PC-9 (cell line): ENCODE measurements around the gene PECR. TPM values are rescaled to one million over a fixed set of nuclear protein-coding genes. Genes with fewer than 3 reads are reported as not detected.

ENCODE experiments used
- BruUV-seq: library from RNA; stranded (reverse); fragments of 400-500 nt; replicated peaks from 2 replicates; lab custom pipeline; 2021; lab: Mats Ljungman, UMichigan
- CTCF ChIA-PET: fragments of 300-600 bp; sonication (Branson Sonifier 250); formaldehyde crosslinking; loops from one replicate; lab custom pipeline; 2022; ENCODE audit warnings: antibody characterized with exemption; lab: Charles Lee
- POLR2A ChIA-PET: fragments of 300-600 bp; sonication (Branson Sonifier 250); formaldehyde crosslinking; loops from one replicate; lab custom pipeline; 2022; ENCODE audit warnings: antibody characterized with exemption; ENCODE audit not compliant: unreplicated experiment; lab: Charles Lee
- DNase-seq, 2 experiments: peaks; one replicate each; pipeline versions ENCODE4 v3.0.0 to v3.0.0-alpha.2; 2015 to 2022; ENCODE audit warnings: mixed read lengths in 1 of 2
- H2AFZ ChIP-seq: fragments of 200-600 bp; sonication (generic); 2 replicates; pipeline ENCODE4 v1.8.1; 2017; ENCODE audit warnings: antibody characterized with exemption
- H3F3A ChIP-seq: fragments of 200-600 bp; sonication (generic); 2 replicates; pipeline ENCODE4 v1.8.1; 2017; ENCODE audit warnings: antibody characterized with exemption, mild to moderate bottlenecking, low read depth; ENCODE audit not compliant: insufficient read depth
- H3K27ac ChIP-seq: fragments of 200-600 bp; sonication (generic); 2 replicates; pipeline ENCODE4 v1.6.1; 2016; ENCODE audit warnings: mixed run types
- H3K27me3 ChIP-seq: fragments of 200-600 bp; sonication (generic); 2 replicates; pipeline ENCODE4 v1.6.1; 2016; ENCODE audit warnings: low read depth, mixed run types; ENCODE audit not compliant: insufficient read depth
- H3K36me3 ChIP-seq: fragments of 200-600 bp; sonication (generic); 2 replicates; pipeline ENCODE4 v1.6.1; 2016; ENCODE audit warnings: low read depth, mixed run types
- H3K4me1 ChIP-seq: fragments of 200-600 bp; sonication (generic); replicated peaks from 2 replicates; pipeline ENCODE4 v1.6.1; 2016; ENCODE audit warnings: mixed run types; ENCODE audit not compliant: insufficient read depth
- H3K4me2 ChIP-seq: fragments of 200-600 bp; sonication (generic); 2 replicates; pipeline ENCODE4 v1.6.1; 2017; ENCODE audit warnings: mixed run types
- H3K4me3 ChIP-seq: fragments of 200-600 bp; sonication (generic); 2 replicates; pipeline ENCODE4 v1.6.1; 2016; ENCODE audit warnings: mixed run types
- H3K79me2 ChIP-seq: fragments of 200-600 bp; sonication (generic); 2 replicates; pipeline ENCODE4 v1.6.1; 2017; ENCODE audit warnings: low read depth, mixed run types
- H3K9me2 ChIP-seq: fragments of 200-600 bp; sonication (generic); 2 replicates; pipeline ENCODE4 v1.8.1; 2017; ENCODE audit warnings: mild to moderate bottlenecking; ENCODE audit not compliant: insufficient read depth
- H3K9me3 ChIP-seq: fragments of 200-600 bp; sonication (generic); 2 replicates; pipeline ENCODE4 v1.8.1; 2016; ENCODE audit warnings: low read depth; ENCODE audit not compliant: insufficient read depth
- H4K20me1 ChIP-seq: fragments of 200-600 bp; sonication (generic); 2 replicates; pipeline ENCODE4 v1.8.1; 2017; ENCODE audit not compliant: insufficient read depth
- CTCF ChIP-seq: fragments of 200-600 bp; sonication (generic); conservative IDR thresholded peaks from 2 replicates; pipeline ENCODE4 v1.6.1; 2017; ENCODE audit warnings: mixed run types, antibody characterized with exemption, mild to moderate bottlenecking, moderate library complexity
- EZH2 ChIP-seq: fragments of 200-600 bp; sonication (generic); IDR thresholded peaks from 2 replicates; pipeline ENCODE4 v1.8.0; 2017; ENCODE audit warnings: antibody characterized with exemption, low read depth
- intact Hi-C: fragments of 100-400 bp; cut with micrococcal nuclease; formaldehyde crosslinking; loops from one replicate; pipeline ENCODE4 v1.10.0; 2022; ENCODE audit not compliant: unreplicated experiment
- total RNA-seq: library from RNA; stranded (reverse); gene quantifications from 2 replicates; pipeline ENCODE4 v1.2.3, GENCODE V29; 2021

The PECR gene
- total RNA-seq, 1 experiment from 2014 or later = 10.8 TPM

- Histone ChIP-seq H3K36me3 (no peaks in the 10 kb centered on the region), H3K27me3 (no peaks in the 10 kb centered on the region), H3K4me2 (no peak overlapping the region), H3K79me2 (no peaks in the 10 kb centered on the region), H3K9me2 (no peaks in the 10 kb centered on the region), H2AFZ (no peak overlapping the region), H3K27ac (no peak overlapping the region), H3K9me3 (no peaks in the 10 kb centered on the region), H3F3A (no peaks in the 10 kb centered on the region), H4K20me1 (no peaks in the 10 kb centered on the region), H3K4me1 (no peaks in the 10 kb centered on the region), H3K4me3 (no peak overlapping the region)
- no TSS peak for BruUV-seq
- TF ChIP-seq EZH2 = no peak
- TF ChIP-seq CTCF = no peak
- POLR2A ChIA-PET = no interaction called here
- intact Hi-C loops = no loop called here
- DNase-seq = peak; percentile 44 to 54
- CTCF ChIA-PET = no interaction called here
Measured at GRCh38 chr2:216057688-216058193, 23.9 kb downstream of the PECR start.

GRCh38 chr2:216056739-216057138 lies 24.9 kb downstream of the PECR start:
- Histone ChIP-seq H3K27me3 (no peaks in the 10 kb centered on the region), H3K9me3 (no peaks in the 10 kb centered on the region), H3K4me2 (no peak overlapping the region), H3F3A (no peaks in the 10 kb centered on the region), H3K27ac (no peak overlapping the region), H4K20me1 (no peaks in the 10 kb centered on the region), H3K9me2 (no peaks in the 10 kb centered on the region), H3K4me1 (no peaks in the 10 kb centered on the region), H2AFZ (no peak overlapping the region), H3K36me3 (no peaks in the 10 kb centered on the region), H3K79me2 (no peaks in the 10 kb centered on the region), H3K4me3 (no peak overlapping the region)
- intact Hi-C loops = no loop called here
- CTCF ChIA-PET = no interaction called here
- no peak for TF ChIP-seq EZH2
- no peak for TF ChIP-seq CTCF
- DNase-seq = no peak
- BruUV-seq = no TSS peak
- POLR2A ChIA-PET = no interaction called here

GRCh38 chr2:216055680-216056079 lies 25.9 kb downstream of the PECR start:
- H3K4me2 ChIP-seq = no peak overlapping the region
- DNase-seq = no peak
- no peaks in the 10 kb centered on the region for H3K79me2 ChIP-seq
- H3K4me1 ChIP-seq = no peaks in the 10 kb centered on the region
- H3K36me3 ChIP-seq = no peaks in the 10 kb centered on the region
- H4K20me1 ChIP-seq = no peaks in the 10 kb centered on the region
- no TSS peak for BruUV-seq
- no peaks in the 10 kb centered on the region for H3K27me3 ChIP-seq
- ChIA-PET CTCF (no interaction called here), POLR2A (no interaction called here)
- no peak overlapping the region for H2AFZ ChIP-seq
- H3K4me3 ChIP-seq = no peak overlapping the region
- intact Hi-C loops = no loop called here
- H3K9me3 ChIP-seq = no peaks in the 10 kb centered on the region
- no peaks in the 10 kb centered on the region for H3K9me2 ChIP-seq
- TF ChIP-seq CTCF = no peak
- no peak overlapping the region for H3K27ac ChIP-seq
- H3F3A ChIP-seq = no peaks in the 10 kb centered on the region
